Measurements from ENCODE around the gene PTPRG. TPM values are rescaled to one million over a fixed set of nuclear protein-coding genes. Genes with fewer than 3 reads are reported as not detected.

Gene PTPRG
- total RNA-seq, 1 experiment from 2014 or later: 0.74 TPM

DNA sequence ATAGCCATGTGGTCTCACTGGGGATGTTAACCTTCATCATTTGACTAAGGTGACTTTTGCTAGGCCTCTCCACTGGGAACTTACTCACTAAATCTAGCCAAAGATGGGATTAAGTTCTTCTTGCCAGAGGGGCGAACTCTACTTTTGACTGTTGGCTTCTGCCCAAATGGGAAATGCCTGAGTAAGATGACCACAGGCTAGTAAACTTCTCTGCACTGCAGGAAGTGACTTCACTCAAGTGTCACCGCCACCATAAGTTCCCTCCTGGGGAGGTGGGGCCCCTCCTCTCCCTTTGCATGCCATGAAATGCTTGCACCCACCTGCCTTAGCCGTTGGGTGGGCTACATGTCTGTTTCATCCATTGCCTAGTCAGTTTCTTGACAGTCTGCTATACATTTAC is 423.6 kb downstream of the PTPRG start:
- no peaks in the 10 kb centered on the region for H3K27me3 ChIP-seq (ENCODE audit: control insufficient read depth, insufficient read depth, low read length)
- no peaks in the 10 kb centered on the region for H3K36me3 ChIP-seq (ENCODE audit: control insufficient read depth, insufficient read depth, low read length)
- no peaks in the 10 kb centered on the region for H3K4me1 ChIP-seq (ENCODE audit: control insufficient read depth, insufficient read depth, low read length)
- H3K27ac ChIP-seq (ENCODE audit: low read length): no peak overlapping the region
- ATAC-seq (no peak), DNase-seq (ENCODE audit: low read depth, low spot score) (no peak)
- no TSS peak for BruUV-seq (replicated peaks)
- TF ChIP-seq, protein P1, sequence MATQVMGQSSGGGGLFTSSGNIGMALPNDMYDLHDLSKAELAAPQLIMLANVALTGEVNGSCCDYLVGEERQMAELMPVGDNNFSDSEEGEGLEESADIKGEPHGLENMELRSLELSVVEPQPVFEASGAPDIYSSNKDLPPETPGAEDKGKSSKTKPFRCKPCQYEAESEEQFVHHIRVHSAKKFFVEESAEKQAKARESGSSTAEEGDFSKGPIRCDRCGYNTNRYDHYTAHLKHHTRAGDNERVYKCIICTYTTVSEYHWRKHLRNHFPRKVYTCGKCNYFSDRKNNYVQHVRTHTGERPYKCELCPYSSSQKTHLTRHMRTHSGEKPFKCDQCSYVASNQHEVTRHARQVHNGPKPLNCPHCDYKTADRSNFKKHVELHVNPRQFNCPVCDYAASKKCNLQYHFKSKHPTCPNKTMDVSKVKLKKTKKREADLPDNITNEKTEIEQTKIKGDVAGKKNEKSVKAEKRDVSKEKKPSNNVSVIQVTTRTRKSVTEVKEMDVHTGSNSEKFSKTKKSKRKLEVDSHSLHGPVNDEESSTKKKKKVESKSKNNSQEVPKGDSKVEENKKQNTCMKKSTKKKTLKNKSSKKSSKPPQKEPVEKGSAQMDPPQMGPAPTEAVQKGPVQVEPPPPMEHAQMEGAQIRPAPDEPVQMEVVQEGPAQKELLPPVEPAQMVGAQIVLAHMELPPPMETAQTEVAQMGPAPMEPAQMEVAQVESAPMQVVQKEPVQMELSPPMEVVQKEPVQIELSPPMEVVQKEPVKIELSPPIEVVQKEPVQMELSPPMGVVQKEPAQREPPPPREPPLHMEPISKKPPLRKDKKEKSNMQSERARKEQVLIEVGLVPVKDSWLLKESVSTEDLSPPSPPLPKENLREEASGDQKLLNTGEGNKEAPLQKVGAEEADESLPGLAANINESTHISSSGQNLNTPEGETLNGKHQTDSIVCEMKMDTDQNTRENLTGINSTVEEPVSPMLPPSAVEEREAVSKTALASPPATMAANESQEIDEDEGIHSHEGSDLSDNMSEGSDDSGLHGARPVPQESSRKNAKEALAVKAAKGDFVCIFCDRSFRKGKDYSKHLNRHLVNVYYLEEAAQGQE (IDR thresholded peaks at IDR 0.05; ENCODE audit: insufficient read depth in 1 of 2, low read depth in 2 of 2, low read length in 1 of 2): no peak
- intact Hi-C loops (cut with micrococcal nuclease; ENCODE audit: unreplicated experiment): no loop called here
- no peaks in the 10 kb centered on the region for H3K9me3 ChIP-seq (ENCODE audit: control insufficient read depth, insufficient read depth, low read depth, low read length)
- POLR2A ChIA-PET: no interaction called here
- in situ Hi-C loops (cut with HindIII; ENCODE audit: low pct_unique_long_range_greater_than_20kb, low sequenced_read_pairs): no loop called here
- CTCF ChIA-PET: no interaction called here
- no peak overlapping the region for H3K4me3 ChIP-seq (ENCODE audit: low read depth in 2 of 2, low read length in 2 of 2)

DNA sequence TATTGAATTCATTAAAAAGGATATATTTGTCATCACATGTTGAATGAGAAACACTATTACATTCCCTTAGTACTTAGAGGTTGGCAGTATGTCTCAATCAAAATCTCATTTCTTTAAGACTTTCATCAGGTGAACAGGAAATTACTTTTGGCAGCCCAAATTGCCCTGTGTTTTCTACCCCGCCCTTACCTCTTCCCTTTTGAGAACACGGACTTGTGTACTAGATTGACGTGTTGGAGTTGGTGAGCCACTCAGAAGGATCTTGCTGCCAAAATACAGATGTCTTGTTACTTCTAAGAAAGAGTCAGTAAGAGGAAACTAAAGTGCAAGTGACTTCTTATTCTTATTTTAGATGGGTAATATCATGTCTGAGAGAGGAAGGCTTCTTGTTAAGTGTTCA is 425.1 kb downstream of the PTPRG start:
- intact Hi-C loops (cut with micrococcal nuclease; ENCODE audit: unreplicated experiment) (no loop called here), in situ Hi-C loops (cut with HindIII; ENCODE audit: low pct_unique_long_range_greater_than_20kb, low sequenced_read_pairs) (no loop called here)
- Histone ChIP-seq H3K36me3 (ENCODE audit: control insufficient read depth, insufficient read depth, low read length) (no peaks in the 10 kb centered on the region), H3K27me3 (ENCODE audit: control insufficient read depth, insufficient read depth, low read length) (no peaks in the 10 kb centered on the region), H3K9me3 (ENCODE audit: control insufficient read depth, insufficient read depth, low read depth, low read length) (no peaks in the 10 kb centered on the region), H3K4me1 (ENCODE audit: control insufficient read depth, insufficient read depth, low read length) (no peaks in the 10 kb centered on the region), H3K4me3 (ENCODE audit: low read depth in 2 of 2, low read length in 2 of 2) (no peak overlapping the region), H3K27ac (ENCODE audit: low read length) (no peak overlapping the region)
- ATAC-seq: no peak
- no TSS peak for BruUV-seq (replicated peaks)
- TF ChIP-seq POLR2AphosphoS5 (IDR thresholded peaks at IDR 0.05; ENCODE audit: low read depth, low read length) (no peak), TCF7L2 (IDR thresholded peaks at IDR 0.05; ENCODE audit: low read depth, low read length) (no peak), SIN3A (IDR thresholded peaks at IDR 0.05; ENCODE audit: borderline replicate concordance, insufficient read depth, low read depth, low read length) (no peak)
- TF ChIP-seq, protein P1 (IDR thresholded peaks at IDR 0.05; ENCODE audit: insufficient read depth in 1 of 2, low read depth in 2 of 2, low read length in 1 of 2): no peak
- TF ChIP-seq, protein P2, sequence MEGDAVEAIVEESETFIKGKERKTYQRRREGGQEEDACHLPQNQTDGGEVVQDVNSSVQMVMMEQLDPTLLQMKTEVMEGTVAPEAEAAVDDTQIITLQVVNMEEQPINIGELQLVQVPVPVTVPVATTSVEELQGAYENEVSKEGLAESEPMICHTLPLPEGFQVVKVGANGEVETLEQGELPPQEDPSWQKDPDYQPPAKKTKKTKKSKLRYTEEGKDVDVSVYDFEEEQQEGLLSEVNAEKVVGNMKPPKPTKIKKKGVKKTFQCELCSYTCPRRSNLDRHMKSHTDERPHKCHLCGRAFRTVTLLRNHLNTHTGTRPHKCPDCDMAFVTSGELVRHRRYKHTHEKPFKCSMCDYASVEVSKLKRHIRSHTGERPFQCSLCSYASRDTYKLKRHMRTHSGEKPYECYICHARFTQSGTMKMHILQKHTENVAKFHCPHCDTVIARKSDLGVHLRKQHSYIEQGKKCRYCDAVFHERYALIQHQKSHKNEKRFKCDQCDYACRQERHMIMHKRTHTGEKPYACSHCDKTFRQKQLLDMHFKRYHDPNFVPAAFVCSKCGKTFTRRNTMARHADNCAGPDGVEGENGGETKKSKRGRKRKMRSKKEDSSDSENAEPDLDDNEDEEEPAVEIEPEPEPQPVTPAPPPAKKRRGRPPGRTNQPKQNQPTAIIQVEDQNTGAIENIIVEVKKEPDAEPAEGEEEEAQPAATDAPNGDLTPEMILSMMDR (IDR thresholded peaks at IDR 0.05): no peak
- ChIA-PET POLR2A (no interaction called here), CTCF (no interaction called here)
- no peak for DNase-seq (ENCODE audit: low read depth, low spot score)

All from Panc1 (cell line).